ENCODE measurements around the gene AMTN.
"Not testable (repeated sequence)": the region's sequence is repeated elsewhere in the genome, so short reads cannot be mapped to it uniquely, and the experiment has no call there.

AMTN gene, protein sequence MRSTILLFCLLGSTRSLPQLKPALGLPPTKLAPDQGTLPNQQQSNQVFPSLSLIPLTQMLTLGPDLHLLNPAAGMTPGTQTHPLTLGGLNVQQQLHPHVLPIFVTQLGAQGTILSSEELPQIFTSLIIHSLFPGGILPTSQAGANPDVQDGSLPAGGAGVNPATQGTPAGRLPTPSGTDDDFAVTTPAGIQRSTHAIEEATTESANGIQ

GRCh38 chr4:70518269-70518668 is at the start of gene AMTN:
AMTN (plus strand) TSS chr4:70518569; CDS start chr4:70518778, 209 bp downstream.
- no peak for DNase-seq (ENCODE audit: low read depth)

DNA sequence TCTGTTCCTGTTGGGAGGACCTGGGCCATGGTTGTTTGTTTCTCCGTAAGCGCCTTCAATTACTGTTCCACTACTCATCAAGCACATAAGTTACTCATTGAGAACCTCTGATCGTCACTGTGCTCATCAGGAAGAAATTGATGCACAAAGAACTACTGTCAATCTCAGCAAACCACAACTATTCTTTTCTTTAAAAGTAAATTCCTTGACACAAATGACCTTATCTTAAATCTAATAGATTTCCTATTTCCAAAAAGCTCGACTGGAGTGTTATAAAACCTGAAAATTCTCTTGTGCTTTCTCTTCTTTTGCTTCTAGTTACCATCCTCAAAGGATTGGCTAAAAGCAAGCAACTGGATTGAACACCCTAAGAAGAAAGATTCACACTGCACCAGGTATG is 46.5 kb upstream of the AMTN start, which contains the start of gene MUC7:
TSS of gene MUC7 (plus strand) at position 301 of the 400 bp plus-strand sequence. CDS start 1,825 bp downstream, outside the sequence.
- DNase-seq (ENCODE audit: low read depth), result no peak

DNA sequence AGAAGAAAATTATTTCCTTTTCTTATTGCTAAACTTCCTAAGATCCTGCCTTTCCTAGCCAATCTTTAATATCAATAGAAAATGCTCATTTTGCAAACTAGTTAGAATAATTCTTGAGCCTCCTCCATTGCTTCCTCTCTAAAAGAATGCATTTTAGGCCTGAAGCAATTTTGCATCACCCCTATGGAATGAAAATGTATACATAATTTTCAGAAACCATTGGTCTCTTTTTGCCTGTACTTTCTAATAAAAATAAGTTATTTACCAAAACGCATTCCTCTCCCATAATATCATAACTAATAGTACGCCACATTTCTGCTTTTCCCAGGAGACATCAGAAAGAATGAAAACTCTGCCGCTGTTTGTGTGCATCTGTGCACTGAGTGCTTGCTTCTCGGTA is 44.7 kb upstream of the AMTN start:
- DNase-seq (ENCODE audit: low read depth), result no peak

GRCh38 chr4:70488748-70489147 is 29.6 kb upstream of the AMTN start:
- DNase-seq (ENCODE audit: low read depth), result no peak

DNA sequence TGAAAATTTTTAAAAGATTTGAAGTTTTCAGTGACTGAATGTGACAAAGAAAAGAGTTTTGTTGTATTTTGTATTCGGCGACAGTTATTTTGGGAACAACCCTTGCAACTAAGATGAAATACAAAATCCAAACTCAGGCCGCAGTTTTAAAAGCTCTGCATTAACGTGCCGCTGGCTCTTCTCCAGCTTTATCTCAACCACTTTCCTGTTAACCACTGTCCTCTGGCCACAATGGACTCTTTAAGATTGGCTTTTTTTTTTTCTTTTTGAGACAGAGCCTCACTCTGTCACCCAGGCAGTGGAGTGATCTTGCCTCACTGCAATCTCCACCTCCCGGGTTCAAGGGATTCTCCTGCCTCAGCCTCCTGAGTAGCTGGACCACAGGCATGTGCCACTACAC is 22.1 kb upstream of the AMTN start:
- no peak for DNase-seq (ENCODE audit: low read depth)

DNA sequence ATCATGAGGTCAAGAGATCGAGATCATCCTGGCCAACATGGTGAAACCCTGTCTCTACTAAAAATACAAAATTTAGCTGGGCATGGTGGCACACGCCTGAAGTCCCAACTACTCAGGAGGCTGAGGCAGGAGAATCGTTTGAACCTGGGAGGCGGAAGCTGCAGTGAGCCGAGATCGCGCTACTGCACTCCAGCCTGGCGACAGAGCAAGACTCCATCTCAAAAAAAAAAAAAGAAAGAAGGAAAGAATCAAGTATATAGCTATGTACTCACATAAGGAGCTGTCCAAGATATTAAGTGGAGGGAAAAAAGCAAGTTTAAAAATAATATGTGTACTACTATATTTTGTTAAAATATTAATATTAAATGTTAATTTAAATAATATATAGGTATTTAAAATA is 16.5 kb upstream of the AMTN start:
- peak; percentile 7 for DNase-seq (ENCODE audit: low read depth)

- no peak for DNase-seq (ENCODE audit: low read depth)
Observed at GRCh38 chr4:70504733-70505132, 13.6 kb upstream of the AMTN start.

- peak; percentile 33 for DNase-seq (ENCODE audit: low read depth)
Observed at GRCh38 chr4:70505151-70505748, 13.1 kb upstream of the AMTN start.

DNA sequence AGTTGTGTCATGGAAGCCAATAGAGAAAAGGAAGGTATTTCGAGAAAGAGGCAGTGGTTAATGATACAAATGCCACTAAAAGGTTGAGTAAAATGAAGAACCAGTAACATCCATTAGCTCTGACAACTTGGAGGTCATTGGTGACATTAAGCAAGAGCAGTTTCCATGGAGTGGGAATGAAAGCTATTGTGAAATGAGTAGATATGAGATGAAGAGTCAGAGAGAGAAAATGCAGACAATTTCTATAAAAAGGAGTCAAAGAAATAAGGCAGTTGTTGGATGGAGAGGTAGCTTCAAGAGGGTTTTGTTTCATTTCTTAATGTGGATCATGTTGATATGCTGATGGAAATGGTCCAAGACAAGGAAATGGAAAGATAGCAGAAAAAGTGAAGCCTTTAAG is 9.6 kb upstream of the AMTN start:
- peak; percentile 89 for DNase-seq (ENCODE audit: low read depth)

DNA sequence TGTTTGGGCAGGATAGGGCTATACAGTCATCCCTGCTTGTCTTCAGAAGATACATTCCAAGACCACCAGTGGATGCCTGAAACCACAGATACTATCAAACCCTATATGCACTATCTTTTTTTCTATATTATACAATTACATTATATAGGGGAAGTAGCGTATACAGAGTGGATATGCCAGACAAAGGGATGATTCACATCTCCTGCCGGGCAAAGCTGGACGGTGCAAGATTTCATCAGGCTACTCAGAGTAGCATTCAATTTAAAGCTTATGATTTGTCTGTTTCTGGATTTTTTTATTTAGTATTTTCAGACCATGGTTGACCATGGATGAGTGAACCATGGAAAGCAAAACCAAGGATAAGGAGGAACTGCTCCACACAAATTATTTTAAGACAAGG is 7.0 kb upstream of the AMTN start:
- DNase-seq (ENCODE audit: low read depth), result no peak

GRCh38 chr4:70515367-70516250 is 2.8 kb upstream of the AMTN start:
- DNase-seq (ENCODE audit: low read depth), result peak; percentile 75

- peak; percentile 42 for DNase-seq (ENCODE audit: low read depth)
Observed at GRCh38 chr4:70518716-70519115, 347 bp downstream of the AMTN start.

DNA sequence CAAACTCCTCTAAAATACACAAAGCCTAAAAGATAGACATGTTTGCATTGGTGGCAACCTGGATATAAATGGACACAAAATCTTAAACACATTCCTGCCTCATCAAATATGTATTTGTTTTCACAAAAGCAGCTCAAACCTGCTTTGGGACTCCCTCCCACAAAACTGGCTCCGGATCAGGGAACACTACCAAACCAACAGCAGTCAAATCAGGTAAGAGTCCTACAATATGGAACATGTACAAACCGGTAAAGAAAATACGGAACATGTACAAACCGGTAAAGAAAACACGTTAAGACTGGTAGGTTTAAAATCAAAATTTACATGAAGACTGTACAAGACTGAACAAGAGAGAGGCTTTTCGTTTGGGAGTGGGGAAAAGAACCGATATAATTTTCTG is 4.3 kb downstream of the AMTN start:
- DNase-seq (ENCODE audit: low read depth), result no peak

DNA sequence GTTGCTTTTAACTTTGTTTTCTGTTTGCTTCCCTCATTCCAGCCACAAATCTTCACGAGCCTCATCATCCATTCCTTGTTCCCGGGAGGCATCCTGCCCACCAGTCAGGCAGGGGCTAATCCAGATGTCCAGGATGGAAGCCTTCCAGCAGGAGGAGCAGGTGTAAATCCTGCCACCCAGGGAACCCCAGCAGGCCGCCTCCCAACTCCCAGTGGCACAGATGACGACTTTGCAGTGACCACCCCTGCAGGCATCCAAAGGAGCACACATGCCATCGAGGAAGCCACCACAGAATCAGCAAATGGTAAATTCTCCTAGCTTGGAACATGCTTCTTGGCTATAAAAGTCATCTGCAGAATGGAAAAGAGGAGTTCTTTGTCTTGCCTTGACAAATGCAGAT is 12.6 kb downstream of the AMTN start:
- no peak for DNase-seq (ENCODE audit: low read depth)

DNA sequence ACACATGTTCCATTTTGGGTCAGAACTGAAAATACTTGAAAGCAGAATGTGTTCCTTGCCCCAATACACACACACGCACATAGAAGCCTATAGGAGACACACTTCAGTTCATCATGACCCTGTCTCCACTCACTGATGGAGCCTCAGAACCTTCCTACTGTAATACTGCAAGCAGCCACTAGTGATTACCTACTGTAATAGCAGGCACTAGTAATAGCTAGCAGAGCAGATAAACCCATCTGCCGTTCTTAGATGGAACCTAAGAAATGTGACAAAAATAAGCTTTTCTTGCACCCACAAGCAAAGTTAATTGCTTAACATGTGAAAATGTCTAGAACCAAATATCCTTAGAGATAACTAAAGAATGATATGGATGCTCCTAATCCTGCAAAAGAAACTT is 13.6 kb downstream of the AMTN start:
- DNase-seq (ENCODE audit: low read depth), result no peak

DNA sequence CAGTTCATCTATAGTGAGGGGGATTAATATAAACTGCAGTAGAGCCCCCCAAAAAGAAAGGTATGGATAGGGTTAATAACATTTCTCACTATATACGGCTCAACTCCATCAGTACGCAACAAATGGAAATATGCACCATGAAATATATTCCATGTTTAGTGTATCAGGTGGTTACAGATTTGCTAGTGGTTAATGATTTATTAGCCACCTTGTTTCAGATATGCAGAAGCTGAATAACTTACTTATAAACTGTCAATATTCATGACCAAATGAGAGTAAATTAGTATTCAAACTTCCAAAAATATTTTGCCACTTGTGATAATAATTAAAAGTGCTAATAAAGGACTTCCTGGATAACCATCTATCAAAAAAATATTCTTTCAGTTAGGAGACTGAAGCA is 14.8 kb downstream of the AMTN start:
- no peak for DNase-seq (ENCODE audit: low read depth)

GRCh38 chr4:70533791-70534190 is 15.4 kb downstream of the AMTN start:
- no peak for DNase-seq (ENCODE audit: low read depth)

DNA sequence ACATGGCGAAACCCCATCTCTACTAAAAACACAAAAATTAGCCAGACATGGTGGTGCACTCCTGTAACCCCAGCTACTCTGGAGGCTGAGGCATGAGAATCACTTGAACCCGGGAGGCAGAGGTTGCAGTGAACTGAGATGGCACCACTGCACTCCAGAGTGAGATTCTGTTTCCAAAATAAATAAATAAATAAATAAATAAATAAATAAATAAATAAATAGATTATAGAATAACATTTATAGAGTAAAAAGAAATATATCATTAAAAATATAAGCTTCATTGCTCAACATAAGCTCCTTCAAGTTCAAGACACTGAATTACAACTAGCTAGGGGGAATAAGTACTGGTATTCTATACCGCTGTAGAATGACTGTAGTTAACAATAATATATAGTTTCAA is 16.5 kb downstream of the AMTN start:
- DNase-seq (ENCODE audit: low read depth), result not testable (repeated sequence)

DNA sequence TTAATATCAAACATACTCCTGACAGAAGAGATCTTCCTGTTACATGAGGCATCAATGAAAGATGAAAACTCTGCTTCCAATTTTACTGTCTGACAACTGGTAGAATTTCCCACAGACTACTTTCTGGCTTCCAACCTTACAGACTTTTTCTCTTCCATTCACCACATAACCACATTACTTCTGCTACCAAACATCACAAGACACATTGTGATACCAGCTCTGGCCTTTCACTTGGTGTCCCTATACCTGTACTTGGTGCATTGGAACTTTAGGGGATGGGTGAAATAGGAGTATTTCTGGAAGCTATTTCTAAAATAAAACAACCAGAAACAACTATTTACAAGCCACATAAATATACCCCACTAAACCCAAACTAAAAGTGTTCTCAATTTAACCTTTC is 20.5 kb downstream of the AMTN start:
- no peak for DNase-seq (ENCODE audit: low read depth)

- DNase-seq (ENCODE audit: low read depth), result peak; percentile 29
Observed at GRCh38 chr4:70544279-70544868, 26.0 kb downstream of the AMTN start.

DNA sequence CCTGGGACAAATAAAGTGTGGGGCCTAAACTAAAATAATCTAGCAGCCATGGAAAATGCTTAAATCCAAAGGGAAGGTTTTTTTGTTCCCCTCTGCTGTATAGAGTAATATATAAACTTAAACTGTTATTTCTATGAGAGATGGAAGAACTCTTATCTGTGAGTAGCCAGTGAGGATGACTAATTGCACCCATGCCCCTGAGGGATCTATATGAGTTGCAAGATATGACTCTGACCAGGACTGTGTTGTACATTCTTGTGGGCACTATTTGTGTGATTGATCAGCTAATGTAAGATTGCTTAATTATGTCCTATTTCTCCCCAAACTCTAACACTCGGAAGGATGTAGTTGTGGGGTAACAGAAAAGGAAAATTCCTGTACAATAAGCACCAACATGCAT is 38.5 kb downstream of the AMTN start:
- peak; percentile 74 for DNase-seq (ENCODE audit: low read depth)

DNA sequence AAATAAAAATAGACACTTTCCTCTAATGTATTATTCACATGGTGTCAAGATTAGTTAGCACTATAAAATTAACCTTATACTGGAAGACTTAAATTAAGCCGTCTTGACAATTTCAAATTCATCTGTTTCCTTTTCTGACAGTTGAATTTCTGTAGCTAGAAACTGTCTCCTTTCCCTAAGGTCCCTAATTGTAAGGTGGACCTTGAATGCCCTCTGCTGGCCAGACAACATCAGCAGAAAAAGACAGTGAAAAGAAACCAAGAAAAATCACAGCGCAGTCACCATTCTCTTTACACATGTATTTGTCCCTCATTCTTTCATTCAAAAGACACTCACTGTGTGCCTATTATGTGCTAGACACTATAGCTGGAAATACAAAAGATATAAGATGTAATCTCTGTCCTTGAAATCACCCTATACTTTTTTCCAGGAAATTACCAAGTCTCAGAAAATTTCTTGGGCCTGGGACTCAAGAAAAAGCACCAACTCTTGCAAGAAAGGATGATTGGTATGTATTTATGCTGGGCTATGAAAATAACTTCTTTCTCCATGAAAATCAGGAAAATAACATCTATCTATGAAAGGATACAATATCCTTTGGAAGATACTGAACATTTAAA is 41.0 kb downstream of the AMTN start:
- peak; percentile 51 for DNase-seq (ENCODE audit: low read depth)

All from amniotic epithelial cell (primary cell).